ENCODE results near the gene SYT12.

The SYT12 gene, protein sequence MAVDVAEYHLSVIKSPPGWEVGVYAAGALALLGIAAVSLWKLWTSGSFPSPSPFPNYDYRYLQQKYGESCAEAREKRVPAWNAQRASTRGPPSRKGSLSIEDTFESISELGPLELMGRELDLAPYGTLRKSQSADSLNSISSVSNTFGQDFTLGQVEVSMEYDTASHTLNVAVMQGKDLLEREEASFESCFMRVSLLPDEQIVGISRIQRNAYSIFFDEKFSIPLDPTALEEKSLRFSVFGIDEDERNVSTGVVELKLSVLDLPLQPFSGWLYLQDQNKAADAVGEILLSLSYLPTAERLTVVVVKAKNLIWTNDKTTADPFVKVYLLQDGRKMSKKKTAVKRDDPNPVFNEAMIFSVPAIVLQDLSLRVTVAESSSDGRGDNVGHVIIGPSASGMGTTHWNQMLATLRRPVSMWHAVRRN

DNA sequence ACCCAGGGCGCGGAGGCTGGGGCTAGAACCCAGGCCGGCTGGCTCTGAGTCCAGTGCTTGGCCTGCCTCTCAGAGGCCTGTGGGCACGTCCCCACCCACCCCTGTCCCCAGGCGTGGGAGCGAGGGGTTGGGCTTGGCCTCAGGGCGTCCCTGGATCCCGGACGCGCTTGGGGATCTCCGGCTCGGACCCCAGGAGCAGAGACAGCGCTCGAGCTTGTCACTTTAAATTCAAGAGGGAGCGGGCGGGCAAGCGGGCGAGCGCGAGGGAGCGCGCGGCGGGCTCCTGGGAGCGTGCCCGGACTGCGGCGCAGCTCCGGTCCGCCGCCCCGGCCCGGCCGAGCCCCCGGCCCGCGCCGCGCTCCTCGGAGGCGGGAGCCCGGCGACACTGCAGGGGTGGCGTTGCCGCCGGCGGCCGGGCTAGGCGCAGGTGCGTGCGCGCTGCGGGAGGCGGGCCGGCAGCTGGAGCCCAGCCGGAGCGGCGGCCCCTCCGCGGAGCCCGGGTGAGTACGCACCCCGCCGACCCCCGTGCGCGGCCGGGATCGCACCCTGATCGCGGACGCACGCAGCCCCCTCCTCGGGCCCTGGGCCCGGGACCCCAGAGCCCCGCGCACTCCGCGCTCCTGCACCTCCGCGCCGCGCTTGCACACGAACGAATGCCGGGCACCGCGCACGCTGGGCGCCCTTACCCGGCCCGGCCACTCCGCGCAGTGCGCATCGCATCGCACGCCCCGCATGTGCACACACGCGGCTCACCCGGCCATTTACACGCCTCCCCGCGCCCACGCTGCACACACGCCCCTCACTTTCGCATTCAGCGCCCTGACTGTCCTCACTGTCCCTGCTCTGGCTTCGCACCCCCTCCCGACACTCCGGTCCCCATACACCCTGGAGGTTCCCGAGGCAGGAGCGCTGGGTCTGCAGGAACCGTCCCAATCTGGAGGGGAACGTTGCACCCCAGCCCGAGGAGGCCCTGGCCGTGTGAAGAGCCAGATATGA lies at the start of gene SYT12:
SYT12 (plus strand) TSS at position 174 of the 996 bp plus-strand sequence. CDS start 7,011 bp downstream, outside the sequence.
- peak within 1 kb of the TSS; percentile 31 for H3K4me3 ChIP-seq (ENCODE audit: low read depth, low read length)
- in situ Hi-C loops (cut with HindIII; ENCODE audit: low sequenced_read_pairs): no loop called here
- TF ChIP-seq, protein P1, sequence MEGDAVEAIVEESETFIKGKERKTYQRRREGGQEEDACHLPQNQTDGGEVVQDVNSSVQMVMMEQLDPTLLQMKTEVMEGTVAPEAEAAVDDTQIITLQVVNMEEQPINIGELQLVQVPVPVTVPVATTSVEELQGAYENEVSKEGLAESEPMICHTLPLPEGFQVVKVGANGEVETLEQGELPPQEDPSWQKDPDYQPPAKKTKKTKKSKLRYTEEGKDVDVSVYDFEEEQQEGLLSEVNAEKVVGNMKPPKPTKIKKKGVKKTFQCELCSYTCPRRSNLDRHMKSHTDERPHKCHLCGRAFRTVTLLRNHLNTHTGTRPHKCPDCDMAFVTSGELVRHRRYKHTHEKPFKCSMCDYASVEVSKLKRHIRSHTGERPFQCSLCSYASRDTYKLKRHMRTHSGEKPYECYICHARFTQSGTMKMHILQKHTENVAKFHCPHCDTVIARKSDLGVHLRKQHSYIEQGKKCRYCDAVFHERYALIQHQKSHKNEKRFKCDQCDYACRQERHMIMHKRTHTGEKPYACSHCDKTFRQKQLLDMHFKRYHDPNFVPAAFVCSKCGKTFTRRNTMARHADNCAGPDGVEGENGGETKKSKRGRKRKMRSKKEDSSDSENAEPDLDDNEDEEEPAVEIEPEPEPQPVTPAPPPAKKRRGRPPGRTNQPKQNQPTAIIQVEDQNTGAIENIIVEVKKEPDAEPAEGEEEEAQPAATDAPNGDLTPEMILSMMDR (IDR thresholded peaks at IDR 0.05; ENCODE audit: low read depth, low read length, missing control alignments): no peak
- DNase-seq (ENCODE audit: low read depth): no peak

DNA sequence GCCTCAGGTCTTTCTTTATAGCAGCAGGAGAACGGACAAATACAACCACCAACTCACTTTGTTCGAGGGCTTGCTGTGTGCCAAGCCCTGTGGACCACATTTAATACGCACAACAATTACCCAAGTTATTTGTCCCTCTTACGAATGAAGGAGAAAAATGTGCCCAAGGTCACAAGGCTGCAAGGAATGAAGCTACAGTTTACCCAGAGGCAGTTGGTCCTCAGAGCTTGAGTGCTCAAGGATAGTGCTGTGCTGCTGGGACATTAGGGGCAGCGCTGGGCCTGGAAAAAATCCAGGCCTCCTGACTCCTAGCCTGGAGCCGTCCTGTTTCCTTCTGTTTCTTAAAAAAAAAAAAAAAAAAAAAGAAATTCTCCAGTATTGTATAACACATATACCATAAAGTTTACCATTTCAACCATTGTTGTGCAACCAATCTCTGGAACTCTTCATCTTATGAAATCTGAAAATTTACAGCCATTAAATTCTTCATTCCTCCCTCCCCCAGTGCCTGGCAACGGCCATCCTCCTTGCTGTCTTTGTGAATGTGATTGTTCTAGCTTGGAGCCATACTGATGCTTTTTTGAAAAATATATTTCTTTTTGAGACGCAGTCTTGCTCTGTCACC lies 48.9 kb upstream of the SYT12 start:
- in situ Hi-C loops (cut with HindIII; ENCODE audit: low sequenced_read_pairs): no loop called here
- TF ChIP-seq, protein P1 (IDR thresholded peaks at IDR 0.05; ENCODE audit: low read depth, low read length, missing control alignments): no peak
- H3K4me3 ChIP-seq (ENCODE audit: low read depth, low read length): no peak overlapping the region
- no peak for DNase-seq (ENCODE audit: low read depth)

DNA sequence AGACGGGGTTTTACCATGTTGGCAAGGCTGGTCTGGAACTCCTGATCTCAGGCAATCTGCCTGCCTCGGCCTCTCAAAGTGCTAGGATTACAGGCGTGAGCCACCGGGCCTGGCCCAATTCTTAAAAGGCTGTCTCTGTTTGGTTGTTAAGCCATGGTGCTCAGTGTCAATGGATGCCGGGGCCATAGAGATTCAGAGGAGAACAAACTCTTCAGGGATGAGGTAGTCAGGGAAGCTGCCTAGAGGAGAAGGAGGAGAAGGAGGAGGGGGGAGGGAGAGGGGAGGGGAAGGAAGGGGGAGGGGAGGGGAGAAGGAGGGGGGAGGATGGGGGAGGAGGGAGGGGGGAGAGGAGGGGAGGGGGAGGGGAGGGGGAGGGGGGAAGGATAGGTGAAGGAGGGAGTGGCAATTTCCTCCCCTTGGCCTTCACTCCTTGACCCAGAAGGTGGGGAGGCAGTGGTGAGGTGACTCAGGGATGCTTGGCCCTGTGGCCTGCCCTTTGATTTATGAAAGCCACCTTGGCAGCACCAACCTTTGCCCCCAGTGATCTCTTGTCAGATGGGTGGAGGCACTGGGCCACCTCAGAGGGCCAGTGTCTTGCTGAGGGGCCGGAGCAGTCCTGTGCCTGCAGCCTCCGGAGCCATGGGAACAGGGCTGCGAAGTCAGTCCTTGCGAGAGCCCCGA lies 48.1 kb upstream of the SYT12 start, which contains the start of gene C11orf86:
C11orf86 (plus strand) TSS at position 581 of the 681 bp plus-strand sequence; CDS start at position 640, 59 bp downstream.
- TF ChIP-seq, protein P1 (IDR thresholded peaks at IDR 0.05; ENCODE audit: low read depth, low read length, missing control alignments): no peak
- no peak for DNase-seq (ENCODE audit: low read depth)
- in situ Hi-C loops (cut with HindIII; ENCODE audit: low sequenced_read_pairs): no loop called here
- no peak within 1 kb of the TSS for H3K4me3 ChIP-seq (ENCODE audit: low read depth, low read length)

DNA sequence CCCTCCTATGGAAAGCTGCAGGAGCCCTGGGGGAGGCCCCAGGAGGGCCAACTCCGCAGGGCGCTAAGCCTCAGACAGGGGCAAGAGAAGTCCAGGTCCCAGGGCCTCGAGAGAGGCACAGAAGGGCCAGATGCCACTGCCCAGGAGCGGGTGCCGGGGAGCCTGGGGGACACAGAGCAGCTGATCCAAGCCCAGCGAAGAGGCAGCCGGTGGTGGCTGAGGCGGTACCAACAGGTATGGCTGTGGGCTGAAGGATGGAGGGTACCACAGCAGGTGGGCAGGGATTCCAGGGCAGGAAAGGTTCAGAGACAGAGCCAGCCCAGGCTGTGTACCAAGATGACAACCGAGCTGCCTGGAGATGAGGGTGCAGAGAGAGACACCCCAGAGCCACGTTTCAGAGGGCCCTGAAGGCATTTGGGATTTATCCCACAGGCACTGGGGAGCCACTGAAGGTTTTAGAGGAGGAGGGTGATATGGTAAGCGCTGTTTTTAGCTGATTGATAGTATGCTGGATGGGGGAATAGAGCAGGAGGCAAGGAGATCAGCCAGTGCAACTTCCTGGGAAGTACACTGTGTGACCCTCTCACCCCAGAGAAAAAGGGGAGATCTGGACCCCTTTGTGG lies 47.4 kb upstream of the SYT12 start:
- H3K4me3 ChIP-seq (ENCODE audit: low read depth, low read length): no peak overlapping the region
- DNase-seq (ENCODE audit: low read depth): no peak
- TF ChIP-seq, protein P1 (IDR thresholded peaks at IDR 0.05; ENCODE audit: low read depth, low read length, missing control alignments): no peak
- in situ Hi-C loops (cut with HindIII; ENCODE audit: low sequenced_read_pairs): no loop called here

DNA sequence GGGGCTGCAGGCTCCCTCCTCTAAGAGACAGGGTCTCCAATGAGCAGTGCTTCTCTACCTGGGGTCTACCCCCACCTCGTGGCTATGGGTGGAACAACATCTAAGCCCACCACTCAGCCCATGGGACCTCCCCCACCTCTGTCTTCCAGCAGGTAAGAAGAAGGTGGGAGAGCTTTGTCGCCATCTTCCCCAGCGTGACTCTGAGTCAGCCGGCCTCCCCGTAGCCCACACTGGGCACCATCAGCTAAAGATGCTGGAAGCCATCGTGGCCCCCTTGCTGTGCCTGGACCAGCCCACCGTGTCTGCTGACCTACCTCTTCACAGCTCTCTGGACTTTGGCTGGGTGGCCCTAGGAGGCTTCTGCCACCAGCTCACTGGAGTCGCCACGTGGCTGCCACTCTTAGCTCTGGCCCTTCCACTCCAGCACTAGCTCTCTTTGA lies 46.9 kb upstream of the SYT12 start:
- DNase-seq (ENCODE audit: low read depth): no peak
- in situ Hi-C loops (cut with HindIII; ENCODE audit: low sequenced_read_pairs): no loop called here
- TF ChIP-seq, protein P1 (IDR thresholded peaks at IDR 0.05; ENCODE audit: low read depth, low read length, missing control alignments): peak; percentile 93
- no peak overlapping the region for H3K4me3 ChIP-seq (ENCODE audit: low read depth, low read length)
